Kidney (tissue), 14 donors: ENCODE results near the gene ZBTB49. TPM values are rescaled to one million over a fixed set of nuclear protein-coding genes. Genes with fewer than 3 reads are reported as not detected.

Experiments used
- DNase-seq, 5 donors: peaks; one replicate each; pipeline ENCODE4 v3.0.0-alpha.2; 2013 to 2020
- FAIRE-seq: peaks from 2 replicates; lab custom pipeline; 2012; peaks lifted over from hg19 to GRCh38; lab: Jason Lieb, UNC
- H3K27ac ChIP-seq, 2 donors: one replicate each; pipeline ENCODE4 v1.7.0; 2013; ENCODE audit warnings: low read depth in 2 of 2, low read length in 2 of 2, inconsistent platforms in 1 of 2
- H3K27me3 ChIP-seq: one replicate; pipeline ENCODE4 v1.7.1; 2013; ENCODE audit warnings: low read length, inconsistent platforms; ENCODE audit not compliant: control insufficient read depth, insufficient read depth
- H3K36me3 ChIP-seq, 3 donors: one replicate each; pipeline versions ENCODE4 v1.7.0 to v1.7.1; 2013; ENCODE audit warnings: low read length in 3 of 3, control low read depth in 1 of 3, inconsistent platforms in 1 of 3; ENCODE audit not compliant: insufficient read depth in 3 of 3, control insufficient read depth in 2 of 3
- H3K4me1 ChIP-seq, 3 donors: one replicate each; pipeline versions ENCODE4 v1.7.0 to v1.7.1; 2013; ENCODE audit warnings: low read length in 3 of 3, inconsistent platforms in 1 of 3, low read depth in 1 of 3; ENCODE audit not compliant: control insufficient read depth in 2 of 3, insufficient read depth in 2 of 3
- H3K4me3 ChIP-seq, 3 donors: one replicate each; pipeline versions ENCODE4 v1.7.0 to v1.8.1; 2013; ENCODE audit warnings: low read length in 3 of 3, control low read depth in 1 of 3, inconsistent platforms in 1 of 3
- H3K9ac ChIP-seq, 3 donors: one replicate each; pipeline versions ENCODE4 v1.7.0 to v1.7.1; 2013; ENCODE audit warnings: low read length in 3 of 3, control low read depth in 1 of 3, inconsistent platforms in 1 of 3
- H3K9me3 ChIP-seq, 3 donors: one replicate each; pipeline versions ENCODE4 v1.7.0 to v1.7.1; 2013; ENCODE audit warnings: low read length in 3 of 3, control low read depth in 1 of 3, inconsistent platforms in 1 of 3; ENCODE audit not compliant: control insufficient read depth in 2 of 3, insufficient read depth in 1 of 3
- CTCF ChIP-seq: IDR thresholded peaks from 3 replicates; pipeline ENCODE4 v1.5.1; 2012; ENCODE audit warnings: mild to moderate bottlenecking, moderate library complexity, borderline replicate concordance; ENCODE audit not compliant: insufficient read depth; ENCODE audit errors: extremely low read depth
- intact Hi-C: fragments of 100-400 bp; cut with DNase I; formaldehyde crosslinking; loops from one replicate; pipeline ENCODE4 v1.11.1; 2022
- polyA plus RNA-seq: library from polyadenylated mRNA; stranded (reverse); fragments of 350-450 nt; fragmentation: Illumina TruSeq; extraction: RNeasy Lipid Tissue Mini Kit (QIAGEN cat#74804); gene quantifications from one replicate; pipeline ENCODE4 v1.2.3, GENCODE V29; 2014; ENCODE audit warnings: low read depth, low replicate concordance; ENCODE audit not compliant: insufficient read depth
- total RNA-seq: library from RNA; stranded (reverse); fragmentation: NEBNext Ultra II Directional; extraction: Animal tissue kit (Norgen Biotek cat#: 25700); gene quantifications from one replicate; pipeline ENCODE4 v1.2.1, GENCODE V29; 2021
- donor health status: control.
- donor health status: control.
- donor health status: control.
- donor health status: control.
- donor health status: control.
- donor health status: DM: yes; HTN: yes; CAD: no.
- donor health status: Normal renal cell carcinoma (clear cell type).

ZBTB49 gene
- total and polyA plus RNA-seq, 2 donors from 2014 or later = 2.8 to 5.8 TPM

DNA sequence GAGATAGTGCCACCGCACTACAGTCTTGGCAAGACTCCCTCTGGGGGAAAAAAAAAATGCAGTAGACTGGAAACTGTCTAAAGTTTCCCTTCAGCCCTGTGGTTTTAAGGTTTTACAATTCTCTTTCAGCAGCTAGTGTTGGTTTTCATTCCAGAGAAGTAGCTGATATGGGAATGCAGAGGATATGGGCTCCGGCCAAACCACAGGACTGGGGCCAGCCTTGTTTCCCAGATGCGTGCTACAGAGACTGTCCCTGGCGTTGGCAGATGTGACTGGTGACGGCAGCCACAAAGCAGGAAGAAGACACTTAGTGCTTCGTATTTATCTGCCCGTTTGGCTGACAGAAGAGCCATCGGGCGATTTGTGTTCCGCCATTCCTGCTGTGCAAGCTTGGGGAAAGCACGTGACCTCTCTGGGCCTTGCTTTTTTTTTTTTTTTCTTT is 43.2 kb downstream of the ZBTB49 start:
- no peak for TF ChIP-seq CTCF
- Histone ChIP-seq H3K27me3 (no peaks in the 10 kb centered on the region), H3K9me3 (no peaks in the 10 kb centered on the region), H3K9ac (no peak overlapping the region), H3K4me1 (peaks cover 0 to 2% (median 0%) of the 10 kb centered on the region in 3 donors), H3K27ac (no peak overlapping the region), H3K36me3 (no peaks in the 10 kb centered on the region), H3K4me3 (no peak overlapping the region)
- FAIRE-seq (no peak), DNase-seq (peak in 1 of 5 donors; percentile 84)
- intact Hi-C loops = no loop called here

- Histone ChIP-seq H3K9me3 (no peaks in the 10 kb centered on the region), H3K9ac (no peak overlapping the region), H3K4me3 (peak overlapping the region in 1 of 3 donors; percentile 28), H3K27me3 (no peaks in the 10 kb centered on the region), H3K4me1 (peaks cover 0 to 2% (median 0%) of the 10 kb centered on the region in 3 donors), H3K27ac (no peak overlapping the region), H3K36me3 (no peaks in the 10 kb centered on the region)
- intact Hi-C loops = loop anchor here (5.0 kb wide), 1 partner anchor 78 kb away; no protein-coding TSS in a partner anchor
- peak; percentile 59 for TF ChIP-seq CTCF
- FAIRE-seq (peak; percentile 30), DNase-seq (peak; percentile 42 to 82 (median 60))
These were observed 44.9 kb downstream of the ZBTB49 start for GRCh38 chr4:4334798-4335520.

DNA sequence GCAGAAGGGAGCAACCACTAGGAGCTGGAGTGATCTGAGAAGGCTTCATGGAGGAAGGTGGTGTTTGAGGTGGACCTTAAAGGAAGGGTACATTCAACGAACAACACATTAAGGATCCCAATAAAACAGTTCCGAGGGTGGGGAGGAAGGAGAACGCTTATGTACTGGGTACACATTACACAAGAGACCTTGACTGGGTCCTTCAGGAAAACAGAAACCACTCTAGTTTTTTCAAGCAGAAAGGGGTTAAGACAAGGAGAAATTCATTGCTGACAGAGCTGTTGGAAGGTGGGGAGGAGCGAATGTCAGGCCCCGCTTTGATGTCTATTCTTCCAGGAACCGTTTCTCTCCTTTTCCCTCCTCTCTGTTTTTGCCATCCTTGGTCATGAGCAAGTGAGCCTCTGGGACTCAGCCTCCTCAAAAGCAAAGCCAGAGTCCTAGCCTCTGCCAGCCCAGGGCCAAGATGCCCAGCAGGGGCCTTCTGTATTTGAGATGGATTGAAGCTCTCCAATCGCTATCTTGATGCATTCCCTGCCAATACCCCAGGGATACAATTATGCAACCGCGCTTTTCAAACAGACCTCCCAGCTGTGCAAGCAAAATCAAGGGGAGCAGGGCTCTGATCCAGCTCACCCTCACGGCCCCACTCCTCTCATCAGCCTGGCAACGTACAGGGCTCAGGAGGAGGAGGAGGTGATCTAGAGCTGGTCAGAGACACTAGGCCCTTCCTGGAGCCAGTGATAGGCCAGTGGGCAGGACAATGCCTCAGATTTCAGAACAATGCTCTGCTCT is 48.4 kb downstream of the ZBTB49 start:
- Histone ChIP-seq H3K27ac (no peak overlapping the region), H3K4me3 (no peak overlapping the region), H3K4me1 (peaks cover 0 to 2% (median 0%) of the 10 kb centered on the region in 3 donors), H3K9ac (no peak overlapping the region), H3K9me3 (no peaks in the 10 kb centered on the region), H3K27me3 (no peaks in the 10 kb centered on the region), H3K36me3 (no peaks in the 10 kb centered on the region)
- TF ChIP-seq CTCF = no peak
- DNase-seq (no peak), FAIRE-seq (no peak)
- intact Hi-C loops = loop anchor here (5.0 kb wide), 1 partner anchor 81 kb away; no protein-coding TSS in a partner anchor
